ENCODE measurements around the gene ACOT13. TPM values are rescaled to one million over a fixed set of nuclear protein-coding genes. Genes with fewer than 3 reads are reported as not detected.
"Not testable (repeated sequence)": the region's sequence is repeated elsewhere in the genome, so short reads cannot be mapped to it uniquely, and the experiment has no call there.

ACOT13 gene
- total and polyA plus RNA-seq, 2 donors (not counting 1 experiment from before 2014, with no cell fraction given): 12.2 to 26.4 TPM

- Histone ChIP-seq H3K36me3 (ENCODE audit: control insufficient read depth, insufficient read depth, low read length) (no peaks in the 10 kb centered on the region), H2AFZ (ENCODE audit: low read length) (no peak overlapping the region), H3K4me2 (ENCODE audit: extremely low read depth, insufficient read depth, low read length) (no peak overlapping the region), H3K9ac (ENCODE audit: insufficient read depth, low read length) (no peak overlapping the region), H3K4me1 (ENCODE audit: control insufficient read depth, extremely low read depth, insufficient read depth, low read length) (no peaks in the 10 kb centered on the region), H3K79me2 (ENCODE audit: control insufficient read depth, insufficient read depth, low read length) (no peaks in the 10 kb centered on the region), H3K27me3 (ENCODE audit: control insufficient read depth, insufficient read depth, low read length) (no peaks in the 10 kb centered on the region), H3K4me3 (replicated peaks in 1 of 4; ENCODE audit: control extremely low read depth in 1 of 4, insufficient read depth in 1 of 4, low read depth in 3 of 4, low read length in 4 of 4) (no peak overlapping the region), H3K9me3 (ENCODE audit: control insufficient read depth, insufficient read depth, low read depth, low read length) (no peaks in the 10 kb centered on the region), H4K20me1 (ENCODE audit: control insufficient read depth, extremely low read depth, insufficient read depth, low read length) (no peaks in the 10 kb centered on the region), H3K27ac (ENCODE audit: insufficient read depth, low read length) (no peak overlapping the region)
- TF ChIP-seq EZH2 (IDR thresholded peaks at IDR 0.05; ENCODE audit: low read length, missing control alignments) (no peak), CTCF (conservative IDR thresholded peaks at IDR 0.05 in 1 of 2, IDR thresholded peaks at IDR 0.05 in 1 of 2; ENCODE audit: low read depth in 1 of 2, low read length in 2 of 2) (no peak)
- no peak for DNase-seq (ENCODE audit: low read depth in 2 of 2)
Measured at GRCh38 chr6:24694198-24694597, 27.3 kb downstream of the ACOT13 start.

- H3K4me2 ChIP-seq (ENCODE audit: extremely low read depth, insufficient read depth, low read length); H3K9ac ChIP-seq (ENCODE audit: insufficient read depth, low read length); H3K4me1 ChIP-seq (ENCODE audit: control insufficient read depth, extremely low read depth, insufficient read depth, low read length); H3K9me3 ChIP-seq (ENCODE audit: control insufficient read depth, insufficient read depth, low read depth, low read length); H2AFZ ChIP-seq (ENCODE audit: low read length); H3K4me3 ChIP-seq (replicated peaks in 1 of 4; ENCODE audit: control extremely low read depth in 1 of 4, insufficient read depth in 1 of 4, low read depth in 3 of 4, low read length in 4 of 4); H3K36me3 ChIP-seq (ENCODE audit: control insufficient read depth, insufficient read depth, low read length); H3K27ac ChIP-seq (ENCODE audit: insufficient read depth, low read length); H3K79me2 ChIP-seq (ENCODE audit: control insufficient read depth, insufficient read depth, low read length); H4K20me1 ChIP-seq (ENCODE audit: control insufficient read depth, extremely low read depth, insufficient read depth, low read length); H3K27me3 ChIP-seq (ENCODE audit: control insufficient read depth, insufficient read depth, low read length): not testable (repeated sequence)
- peak; percentile 24 to 30 for TF ChIP-seq CTCF (conservative IDR thresholded peaks at IDR 0.05 in 1 of 2, IDR thresholded peaks at IDR 0.05 in 1 of 2; ENCODE audit: low read depth in 1 of 2, low read length in 2 of 2)
- DNase-seq (ENCODE audit: low read depth in 2 of 2): peak; percentile 16 to 46
Measured at GRCh38 chr6:24695635-24696034, 28.8 kb downstream of the ACOT13 start.

- Histone ChIP-seq H3K4me1 (ENCODE audit: control insufficient read depth, extremely low read depth, insufficient read depth, low read length) (no peaks in the 10 kb centered on the region), H3K79me2 (ENCODE audit: control insufficient read depth, insufficient read depth, low read length) (no peaks in the 10 kb centered on the region), H2AFZ (ENCODE audit: low read length) (no peak overlapping the region), H3K4me2 (ENCODE audit: extremely low read depth, insufficient read depth, low read length) (no peak overlapping the region), H3K36me3 (ENCODE audit: control insufficient read depth, insufficient read depth, low read length) (no peaks in the 10 kb centered on the region), H3K4me3 (replicated peaks in 1 of 4; ENCODE audit: control extremely low read depth in 1 of 4, insufficient read depth in 1 of 4, low read depth in 3 of 4, low read length in 4 of 4) (no peak overlapping the region), H3K27ac (ENCODE audit: insufficient read depth, low read length) (no peak overlapping the region), H4K20me1 (ENCODE audit: control insufficient read depth, extremely low read depth, insufficient read depth, low read length) (no peaks in the 10 kb centered on the region), H3K9me3 (ENCODE audit: control insufficient read depth, insufficient read depth, low read depth, low read length) (no peaks in the 10 kb centered on the region), H3K27me3 (ENCODE audit: control insufficient read depth, insufficient read depth, low read length) (no peaks in the 10 kb centered on the region), H3K9ac (ENCODE audit: insufficient read depth, low read length) (no peak overlapping the region)
- no peak for TF ChIP-seq EZH2 (IDR thresholded peaks at IDR 0.05; ENCODE audit: low read length, missing control alignments)
- TF ChIP-seq CTCF (conservative IDR thresholded peaks at IDR 0.05 in 1 of 2, IDR thresholded peaks at IDR 0.05 in 1 of 2; ENCODE audit: low read depth in 1 of 2, low read length in 2 of 2): no peak
- DNase-seq (ENCODE audit: low read depth in 2 of 2): no peak
Measured at GRCh38 chr6:24696097-24696496, 29.2 kb downstream of the ACOT13 start.

Data from fibroblast of lung (primary cell).